Upper lobe of right lung (tissue), 1 donor: ENCODE data around the gene SLC9A9. TPM values are rescaled to one million over a fixed set of nuclear protein-coding genes. Genes with fewer than 3 reads are reported as not detected.

Experiments
- ATAC-seq: fragments of 200-7000 bp; cut with Tn5 transposase; one replicate; pipeline ENCODE4 v1.9.1; 2020; ENCODE audit warnings: mild to moderate bottlenecking, moderate library complexity
- DNase-seq: peaks from one replicate; pipeline ENCODE4 v3.0.0-alpha.2; 2020
- H3K27ac ChIP-seq: fragments of 200-600 bp; one replicate; pipeline ENCODE4 v1.8.0; 2022
- H3K27me3 ChIP-seq: fragments of 200-600 bp; one replicate; pipeline ENCODE4 v1.8.0; 2022; ENCODE audit warnings: mild to moderate bottlenecking
- H3K36me3 ChIP-seq: fragments of 200-600 bp; one replicate; pipeline ENCODE4 v1.8.0; 2022
- H3K4me1 ChIP-seq: fragments of 200-600 bp; one replicate; pipeline ENCODE4 v1.8.0; 2022
- H3K4me3 ChIP-seq: fragments of 200-600 bp; one replicate; pipeline ENCODE4 v1.8.0; 2022; ENCODE audit warnings: mild to moderate bottlenecking
- H3K9me3 ChIP-seq: fragments of 200-600 bp; one replicate; pipeline ENCODE4 v1.8.0; 2022
- intact Hi-C: fragments of 100-400 bp; cut with DNase I; formaldehyde crosslinking; loops from one replicate; pipeline ENCODE4 v1.11.0; 2022
- total RNA-seq: library from RNA; stranded (reverse); fragmentation: NEBNext Ultra II Directional; extraction: Animal tissue kit (Norgen Biotek cat#: 25700); gene quantifications from one replicate; pipeline ENCODE4 v1.2.1, GENCODE V29; 2021
- TF ChIP-seq, protein P1 (sequence below): fragments of 200-600 bp; IDR thresholded peaks from one replicate; pipeline ENCODE4 v1.8.0; 2022; ENCODE audit warnings: antibody characterized with exemption
- donor health status: DM: no; HTN: yes; CAD: no; lungs with severe emphysema.

Gene SLC9A9
- total RNA-seq, 1 donor from 2014 or later, result 13.3 TPM

DNA sequence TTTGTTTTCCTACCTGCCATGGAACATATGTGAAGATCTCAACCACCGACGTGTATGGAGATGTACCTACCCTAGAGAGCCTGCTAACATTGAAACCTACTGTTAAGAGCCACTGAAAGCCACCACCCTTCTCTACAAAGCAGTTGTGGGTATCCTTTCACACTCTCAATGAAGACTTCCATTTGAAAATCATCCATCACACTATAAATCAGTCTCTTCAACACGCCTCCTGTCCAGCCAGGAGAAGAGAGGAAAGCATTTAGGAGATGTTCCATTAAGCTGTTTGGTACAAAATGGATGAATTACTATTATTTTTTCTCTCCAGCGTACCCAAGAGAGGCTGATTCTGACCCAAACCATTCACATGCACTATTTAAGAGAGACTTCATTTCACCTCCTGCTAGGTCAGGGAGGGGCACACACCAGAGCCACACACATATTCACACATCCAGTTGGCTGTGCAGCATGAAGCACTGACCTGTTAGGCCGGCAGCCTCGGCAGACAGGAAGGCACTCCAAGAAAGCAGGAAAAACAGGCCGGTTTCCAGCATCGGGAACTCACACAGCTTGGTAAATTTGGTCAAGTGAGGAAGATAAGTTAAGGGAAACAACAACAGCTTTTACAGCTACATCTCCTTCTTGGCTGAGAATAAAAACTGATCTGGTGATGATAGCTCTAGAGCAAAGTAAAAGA, 274.5 kb downstream of the SLC9A9 start:
- no peak for ATAC-seq
- TF ChIP-seq, protein P1, sequence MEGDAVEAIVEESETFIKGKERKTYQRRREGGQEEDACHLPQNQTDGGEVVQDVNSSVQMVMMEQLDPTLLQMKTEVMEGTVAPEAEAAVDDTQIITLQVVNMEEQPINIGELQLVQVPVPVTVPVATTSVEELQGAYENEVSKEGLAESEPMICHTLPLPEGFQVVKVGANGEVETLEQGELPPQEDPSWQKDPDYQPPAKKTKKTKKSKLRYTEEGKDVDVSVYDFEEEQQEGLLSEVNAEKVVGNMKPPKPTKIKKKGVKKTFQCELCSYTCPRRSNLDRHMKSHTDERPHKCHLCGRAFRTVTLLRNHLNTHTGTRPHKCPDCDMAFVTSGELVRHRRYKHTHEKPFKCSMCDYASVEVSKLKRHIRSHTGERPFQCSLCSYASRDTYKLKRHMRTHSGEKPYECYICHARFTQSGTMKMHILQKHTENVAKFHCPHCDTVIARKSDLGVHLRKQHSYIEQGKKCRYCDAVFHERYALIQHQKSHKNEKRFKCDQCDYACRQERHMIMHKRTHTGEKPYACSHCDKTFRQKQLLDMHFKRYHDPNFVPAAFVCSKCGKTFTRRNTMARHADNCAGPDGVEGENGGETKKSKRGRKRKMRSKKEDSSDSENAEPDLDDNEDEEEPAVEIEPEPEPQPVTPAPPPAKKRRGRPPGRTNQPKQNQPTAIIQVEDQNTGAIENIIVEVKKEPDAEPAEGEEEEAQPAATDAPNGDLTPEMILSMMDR, result no peak
- Histone ChIP-seq H3K36me3 (no peaks in the 10 kb centered on the region), H3K27ac (no peak overlapping the region), H3K27me3 (no peaks in the 10 kb centered on the region), H3K4me3 (no peak overlapping the region), H3K9me3 (no peaks in the 10 kb centered on the region), H3K4me1 (no peaks in the 10 kb centered on the region)
- intact Hi-C loops, result no loop called here
- no peak for DNase-seq

DNA sequence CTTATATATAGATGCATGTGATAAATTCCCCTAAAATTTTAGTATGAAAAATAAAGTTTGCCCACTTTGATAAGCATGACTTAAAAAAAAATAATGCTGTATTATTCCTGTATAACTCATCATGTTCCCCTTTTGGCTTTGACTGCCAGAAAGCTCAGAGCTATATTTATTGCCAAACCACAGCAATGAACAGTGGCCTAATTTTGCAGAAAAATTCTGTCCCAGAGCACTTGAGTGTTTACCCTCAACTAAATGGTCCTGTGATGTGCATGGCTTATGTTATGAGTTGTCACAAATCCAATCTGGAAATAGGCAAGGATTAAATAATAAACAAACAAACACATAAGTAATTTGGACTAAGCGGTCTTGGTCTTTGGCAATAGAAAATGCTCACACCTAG, 276.7 kb downstream of the SLC9A9 start:
- no peaks in the 10 kb centered on the region for H3K36me3 ChIP-seq
- intact Hi-C loops, result no loop called here
- ATAC-seq (no peak), DNase-seq (no peak)
- H3K27ac ChIP-seq, result no peak overlapping the region
- no peaks in the 10 kb centered on the region for H3K4me1 ChIP-seq
- TF ChIP-seq, protein P1, result no peak
- H3K27me3 ChIP-seq, result no peaks in the 10 kb centered on the region
- no peak overlapping the region for H3K4me3 ChIP-seq
- no peaks in the 10 kb centered on the region for H3K9me3 ChIP-seq

GRCh38 chr3:143567823-143568222, 280.4 kb downstream of the SLC9A9 start:
- no peak overlapping the region for H3K27ac ChIP-seq

DNA sequence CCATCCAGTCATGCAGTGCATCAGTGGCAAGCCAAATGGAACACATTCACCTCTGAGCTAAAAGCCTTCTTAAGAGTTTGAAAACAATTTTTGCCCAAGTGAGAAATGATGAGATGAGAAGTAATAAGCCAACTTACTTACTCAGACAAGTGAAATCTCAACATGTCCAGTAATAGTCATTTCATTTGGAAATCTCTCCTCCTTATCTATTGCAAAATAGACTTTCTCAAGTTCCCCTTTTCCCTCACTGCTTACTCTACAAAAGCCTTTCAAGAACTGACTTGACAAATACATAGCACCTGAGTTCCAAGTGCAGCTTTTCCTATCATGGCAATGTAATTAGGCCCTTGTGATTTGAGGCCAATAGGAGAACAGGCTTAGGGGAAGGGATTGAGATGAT, 282.3 kb downstream of the SLC9A9 start:
- Histone ChIP-seq H3K36me3 (no peaks in the 10 kb centered on the region), H3K4me3 (no peak overlapping the region), H3K27me3 (no peaks in the 10 kb centered on the region), H3K4me1 (peaks cover 3% of the 10 kb centered on the region), H3K9me3 (no peaks in the 10 kb centered on the region), H3K27ac (no peak overlapping the region)
- TF ChIP-seq, protein P1, result no peak
- ATAC-seq (peak; percentile 94), DNase-seq (no peak)
- intact Hi-C loops, result no loop called here

More at GRCh38 chr3:143567823-143568222, 280.4 kb downstream of the SLC9A9 start:
- TF ChIP-seq, protein P1, result no peak
- intact Hi-C loops, result no loop called here
- Histone ChIP-seq H3K4me1 (peaks cover 3% of the 10 kb centered on the region), H3K36me3 (no peaks in the 10 kb centered on the region), H3K9me3 (no peaks in the 10 kb centered on the region), H3K27me3 (no peaks in the 10 kb centered on the region), H3K4me3 (no peak overlapping the region)
- DNase-seq (no peak), ATAC-seq (no peak)

- intact Hi-C loops, result no loop called here
- no peaks in the 10 kb centered on the region for H3K9me3 ChIP-seq
- ATAC-seq (no peak), DNase-seq (no peak)
- no peaks in the 10 kb centered on the region for H3K36me3 ChIP-seq
- TF ChIP-seq, protein P1, result no peak
- H3K27ac ChIP-seq, result no peak overlapping the region
- no peaks in the 10 kb centered on the region for H3K27me3 ChIP-seq
- no peak overlapping the region for H3K4me3 ChIP-seq
- H3K4me1 ChIP-seq, result peaks cover 3% of the 10 kb centered on the region
Observed at GRCh38 chr3:143563786-143564185, 284.5 kb downstream of the SLC9A9 start.

GRCh38 chr3:143562789-143563188, 285.5 kb downstream of the SLC9A9 start:
- H3K27ac ChIP-seq, result no peak overlapping the region
- no peak overlapping the region for H3K4me3 ChIP-seq
- TF ChIP-seq, protein P1, result no peak
- DNase-seq (no peak), ATAC-seq (no peak)
- intact Hi-C loops, result no loop called here
- no peaks in the 10 kb centered on the region for H3K27me3 ChIP-seq
- H3K9me3 ChIP-seq, result no peaks in the 10 kb centered on the region
- H3K36me3 ChIP-seq, result no peaks in the 10 kb centered on the region
- H3K4me1 ChIP-seq, result peaks cover 3% of the 10 kb centered on the region
